Suprapubic skin (tissue), 4 donors: Measurements from ENCODE around the gene SAMD14. TPM values are rescaled to one million over a fixed set of nuclear protein-coding genes. Genes with fewer than 3 reads are reported as not detected.

Experiments used
- DNase-seq, 2 donors: peaks; one replicate each; pipeline ENCODE4 v3.0.0-alpha.2; 2019; ENCODE audit warnings: low spot score in 2 of 2
- H3K27ac ChIP-seq: fragments of 200-600 bp; sonication (generic); one replicate; pipeline ENCODE4 v1.5.1; 2019
- H3K27me3 ChIP-seq: fragments of 200-600 bp; sonication (generic); one replicate; pipeline ENCODE4 v1.5.1; 2019
- H3K36me3 ChIP-seq: fragments of 200-600 bp; sonication (generic); one replicate; pipeline ENCODE4 v1.5.1; 2019
- H3K4me1 ChIP-seq: fragments of 200-600 bp; sonication (generic); one replicate; pipeline ENCODE4 v1.5.1; 2019
- H3K4me3 ChIP-seq: fragments of 200-600 bp; sonication (generic); one replicate; pipeline ENCODE4 v1.5.1; 2019; ENCODE audit warnings: mild to moderate bottlenecking
- H3K9me3 ChIP-seq: fragments of 200-600 bp; sonication (generic); one replicate; pipeline ENCODE4 v1.5.1; 2019
- CTCF ChIP-seq, 2 donors: fragments of 200-600 bp in 1 of 2; fragments of 450-650 bp in 1 of 2; sonication (generic) in 1 of 2; IDR thresholded peaks; one replicate each; pipeline ENCODE4 v1.5.1; 2016 to 2019; ENCODE audit warnings: antibody characterized with exemption in 2 of 2, mild to moderate bottlenecking in 1 of 2, moderate library complexity in 1 of 2
- EP300 ChIP-seq: sonication (generic); formaldehyde crosslinking; IDR thresholded peaks from one replicate; pipeline ENCODE4 v1.6.1; 2017; ENCODE audit warnings: antibody characterized with exemption
- POLR2A ChIP-seq, 2 donors: fragments of 450-650 bp; IDR thresholded peaks; one replicate each; pipeline ENCODE4 v1.6.1; 2017; ENCODE audit warnings: antibody characterized with exemption in 2 of 2, mild to moderate bottlenecking in 2 of 2, moderate library complexity in 2 of 2
- POLR2AphosphoS5 ChIP-seq, 3 donors: sonication (generic); formaldehyde crosslinking; IDR thresholded peaks; one replicate each; pipeline ENCODE4 v1.6.1; 2017; ENCODE audit warnings: antibody characterized with exemption in 3 of 3
- WGBS: methylation state at CpG from one replicate; pipeline ENCODE4 v1.1.5; 2018; 5-methylcytosine and 5-hydroxymethylcytosine counted together
- total RNA-seq, 4 donors: library from RNA; depleted of rRNA; stranded (reverse); fragments of >200 nt; gene quantifications; one replicate each; pipeline ENCODE4 v1.1.0, GENCODE V29; 2016

SAMD14 gene
- total RNA-seq, 4 donors from 2014 or later: 0.68 TPM; not detected in 3

- Histone ChIP-seq H3K36me3 (peaks cover 56% of the 10 kb centered on the region), H3K27me3 (no peaks in the 10 kb centered on the region), H3K4me3 (no peak overlapping the region), H3K27ac (no peak overlapping the region), H3K9me3 (no peaks in the 10 kb centered on the region), H3K4me1 (no peaks in the 10 kb centered on the region)
- 87% methylated on average over 3 of the region's 3 CpGs for WGBS
- DNase-seq: no peak
- TF ChIP-seq POLR2A (IDR thresholded peaks at IDR 0.05): no peak
- TF ChIP-seq POLR2AphosphoS5 (IDR thresholded peaks at IDR 0.05): no peak
- no peak for TF ChIP-seq CTCF (IDR thresholded peaks at IDR 0.05)
- no peak for TF ChIP-seq EP300
These were observed 57.8 kb downstream of the SAMD14 start for GRCh38 chr17:50072130-50072529.

GRCh38 chr17:50071692-50072091 lies 58.3 kb downstream of the SAMD14 start:
- H3K4me1 ChIP-seq: no peaks in the 10 kb centered on the region
- no peaks in the 10 kb centered on the region for H3K9me3 ChIP-seq
- 84% methylated on average over 6 of the region's 6 CpGs for WGBS
- DNase-seq: no peak
- H3K27me3 ChIP-seq: no peaks in the 10 kb centered on the region
- H3K36me3 ChIP-seq: peaks cover 51% of the 10 kb centered on the region
- no peak overlapping the region for H3K4me3 ChIP-seq
- TF ChIP-seq POLR2AphosphoS5 (IDR thresholded peaks at IDR 0.05): no peak
- no peak for TF ChIP-seq CTCF (IDR thresholded peaks at IDR 0.05)
- TF ChIP-seq EP300: no peak
- no peak for TF ChIP-seq POLR2A (IDR thresholded peaks at IDR 0.05)
- H3K27ac ChIP-seq: no peak overlapping the region

- no peak for DNase-seq
- no peak overlapping the region for H3K27ac ChIP-seq
- 87% methylated on average over 12 of the region's 16 CpGs for WGBS
- H3K36me3 ChIP-seq: peaks cover 46% of the 10 kb centered on the region
- H3K4me1 ChIP-seq: peaks cover 2% of the 10 kb centered on the region
- no peaks in the 10 kb centered on the region for H3K27me3 ChIP-seq
- no peak overlapping the region for H3K4me3 ChIP-seq
- TF ChIP-seq POLR2A (IDR thresholded peaks at IDR 0.05) (no peak), CTCF (IDR thresholded peaks at IDR 0.05) (no peak), EP300 (no peak), POLR2AphosphoS5 (IDR thresholded peaks at IDR 0.05) (no peak)
- no peaks in the 10 kb centered on the region for H3K9me3 ChIP-seq
These were observed 58.9 kb downstream of the SAMD14 start for GRCh38 chr17:50070908-50071680.

- Histone ChIP-seq H3K4me1 (peaks cover 30% of the 10 kb centered on the region), H3K4me3 (no peak overlapping the region), H3K27me3 (no peaks in the 10 kb centered on the region), H3K27ac (no peak overlapping the region), H3K9me3 (no peaks in the 10 kb centered on the region), H3K36me3 (peaks cover 25% of the 10 kb centered on the region)
- no peak for DNase-seq
- no peak for TF ChIP-seq EP300
- no peak for TF ChIP-seq CTCF (IDR thresholded peaks at IDR 0.05)
- no peak for TF ChIP-seq POLR2AphosphoS5 (IDR thresholded peaks at IDR 0.05)
- no peak for TF ChIP-seq POLR2A (IDR thresholded peaks at IDR 0.05)
- WGBS: 98% methylated on average over 8 of the region's 13 CpGs
These were observed 62.0 kb downstream of the SAMD14 start for GRCh38 chr17:50067996-50068395.

- H3K36me3 ChIP-seq: peaks cover 20% of the 10 kb centered on the region
- H3K4me1 ChIP-seq: peaks cover 40% of the 10 kb centered on the region
- no peak for DNase-seq
- 93% methylated on average over 2 of the region's 2 CpGs for WGBS
- H3K9me3 ChIP-seq: no peaks in the 10 kb centered on the region
- H3K27ac ChIP-seq: no peak overlapping the region
- TF ChIP-seq POLR2AphosphoS5 (IDR thresholded peaks at IDR 0.05) (no peak), CTCF (IDR thresholded peaks at IDR 0.05) (no peak), POLR2A (IDR thresholded peaks at IDR 0.05) (no peak), EP300 (no peak)
- no peaks in the 10 kb centered on the region for H3K27me3 ChIP-seq
- H3K4me3 ChIP-seq: no peak overlapping the region
These were observed 63.0 kb downstream of the SAMD14 start for GRCh38 chr17:50066995-50067394.
